ENCODE results near the gene PRDM5.

The PRDM5 gene

DNA sequence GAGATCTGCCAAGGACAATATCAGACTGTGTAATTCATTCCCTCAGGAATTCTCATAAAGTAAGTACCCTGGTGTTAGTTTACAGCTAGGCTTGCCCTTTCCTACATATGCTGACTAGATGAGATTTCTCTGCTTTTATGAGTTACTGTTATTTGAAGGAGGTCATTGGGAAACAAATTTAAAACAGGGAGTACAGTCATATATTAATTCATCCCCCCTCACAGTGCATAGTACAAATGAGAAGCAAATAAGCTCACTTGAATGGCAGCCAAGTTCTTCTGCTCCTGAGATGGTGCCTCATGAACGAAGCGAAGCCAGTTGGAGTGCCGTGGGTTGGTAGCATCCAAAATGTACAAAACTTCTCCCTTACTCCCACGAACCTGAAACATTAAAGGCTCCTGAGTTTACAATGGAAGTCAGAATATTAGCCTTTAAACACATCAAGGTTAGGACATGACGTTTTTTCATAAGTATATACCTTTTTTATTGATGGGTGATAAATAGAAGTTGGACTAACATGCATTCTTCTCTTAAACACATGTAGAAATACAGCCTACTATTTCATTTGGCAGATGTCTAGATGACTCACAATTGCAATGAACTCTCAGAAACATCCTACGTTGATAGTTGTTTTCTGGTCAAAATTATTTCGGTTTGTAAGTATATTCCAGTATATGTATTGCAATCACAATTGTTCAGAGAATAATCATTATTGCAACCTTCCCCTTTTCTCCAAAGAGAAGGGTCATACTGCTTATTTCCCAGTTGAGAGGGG is 69.2 kb downstream of the PRDM5 start:
- no peak for DNase-seq

DNA sequence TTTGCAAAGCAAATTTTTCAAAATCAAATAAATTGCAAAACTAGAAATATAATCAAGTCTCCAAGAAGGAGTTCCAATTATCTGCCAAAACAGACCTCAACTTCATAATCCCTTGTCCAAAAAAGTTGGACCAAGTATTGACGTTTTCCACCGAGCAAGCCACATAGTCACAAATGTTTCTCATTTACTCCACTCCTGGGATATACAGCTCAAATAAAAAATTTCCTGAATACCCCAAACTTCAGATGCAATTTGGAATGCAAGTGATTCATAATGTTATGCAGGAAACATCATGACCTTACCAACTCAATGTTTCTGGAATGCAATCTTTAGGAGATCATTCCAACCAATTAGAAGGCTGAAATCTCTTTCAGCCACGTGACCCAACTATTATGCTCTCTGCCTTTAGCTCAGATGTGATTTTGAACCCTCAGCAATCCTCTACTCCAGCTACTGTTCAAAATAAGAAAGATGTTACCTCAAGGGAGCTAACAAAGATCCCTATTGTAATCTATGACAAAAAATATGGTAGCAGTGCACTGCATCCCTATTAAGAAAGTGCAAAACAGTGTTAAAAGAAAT is 72.4 kb downstream of the PRDM5 start:
- no peak for DNase-seq

DNA sequence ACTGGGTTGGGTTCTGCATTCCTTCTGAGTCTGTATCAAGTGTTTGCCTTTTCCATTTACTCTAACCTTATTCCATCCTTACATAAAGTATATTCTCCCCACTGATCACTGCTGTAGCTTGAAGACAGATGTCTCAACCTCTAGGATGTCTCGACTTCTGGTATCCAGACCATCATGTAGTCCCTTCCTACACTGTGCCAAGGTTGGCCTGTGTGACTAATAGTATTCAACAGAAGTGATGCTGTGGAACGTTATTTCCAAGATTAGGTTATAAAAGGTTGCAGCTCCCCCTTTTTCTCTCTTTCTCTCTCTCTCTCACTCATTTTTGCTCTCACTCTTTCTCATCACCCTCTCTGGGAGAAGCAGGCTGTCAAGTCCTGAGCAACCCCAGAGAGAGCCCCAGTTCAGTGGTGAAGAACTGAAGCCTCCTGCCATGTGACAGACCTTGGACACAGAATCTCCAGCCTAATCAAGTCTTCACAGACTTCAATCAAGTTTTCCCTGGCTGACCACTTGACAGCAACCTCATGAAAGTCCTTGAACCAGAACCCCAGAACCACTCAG is 75.4 kb downstream of the PRDM5 start:
- DNase-seq = no peak

DNA sequence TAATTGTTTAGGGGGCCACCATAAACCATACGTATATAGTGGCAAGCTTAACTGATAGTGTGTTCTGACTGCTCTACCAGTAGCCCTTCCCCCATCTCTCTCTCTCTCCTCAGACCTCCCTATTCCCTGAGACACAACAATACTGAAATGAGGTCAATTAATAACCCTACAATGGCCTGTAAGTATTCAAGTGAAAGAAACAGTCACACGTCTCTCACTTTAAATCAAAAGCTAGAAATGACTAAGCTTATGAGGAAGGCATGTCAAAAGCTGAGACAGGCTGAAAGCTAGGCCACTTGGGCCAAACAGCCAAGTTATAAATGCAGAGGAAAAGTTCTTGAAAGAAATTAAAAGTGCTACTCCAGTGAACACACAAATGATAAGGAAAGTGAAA is 78.0 kb downstream of the PRDM5 start:
- DNase-seq = no peak

DNA sequence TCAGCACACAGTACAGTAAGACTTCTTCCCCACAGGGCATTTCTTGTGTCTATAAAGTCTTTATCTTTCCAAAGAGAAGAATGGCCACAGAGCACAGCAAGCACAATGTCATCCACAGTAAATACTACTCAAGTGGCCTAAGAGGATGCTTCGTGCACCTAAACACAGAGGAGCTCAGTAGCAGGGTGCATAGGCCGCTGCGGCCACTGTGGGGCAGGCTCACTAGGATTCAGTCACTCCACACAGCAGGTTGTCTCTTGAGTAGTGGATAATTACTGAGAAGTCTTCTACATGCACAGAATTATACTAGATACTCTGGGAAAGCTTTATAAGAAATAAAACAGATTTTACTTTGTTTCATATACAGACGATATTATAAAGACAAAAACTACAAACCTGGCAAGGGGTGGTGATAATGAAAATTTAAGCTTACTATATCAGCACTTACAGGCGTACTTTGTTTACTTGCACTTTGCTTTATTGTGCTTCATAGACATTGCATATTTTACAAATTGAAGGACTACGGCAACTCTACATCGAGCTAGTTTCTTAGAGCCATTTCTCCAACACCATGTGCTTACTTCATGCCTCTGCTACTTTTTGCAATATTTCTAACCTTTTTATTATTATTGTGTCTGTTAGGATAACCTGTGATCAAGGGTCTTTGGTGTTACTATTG is 78.5 kb downstream of the PRDM5 start:
- DNase-seq = peak; percentile 44

DNA sequence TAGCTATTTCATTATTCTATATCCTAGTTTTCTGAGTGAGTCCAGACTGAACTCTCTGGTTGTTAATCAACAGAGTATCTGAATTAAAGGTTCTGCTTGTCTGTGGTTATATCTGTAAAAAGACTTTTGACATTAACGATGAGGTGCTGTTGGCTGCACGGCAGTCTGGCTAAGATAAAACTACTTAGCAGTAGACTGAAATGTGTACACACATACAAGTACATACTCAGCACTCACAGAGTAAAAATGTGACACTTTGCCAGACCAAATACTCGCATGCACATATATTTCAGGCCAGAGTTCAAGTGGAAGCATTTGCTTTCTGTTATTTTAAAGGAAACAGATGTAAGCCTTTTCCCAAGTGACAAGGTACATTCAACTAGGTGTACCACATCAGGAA is 80.5 kb downstream of the PRDM5 start:
- no peak for DNase-seq

DNA sequence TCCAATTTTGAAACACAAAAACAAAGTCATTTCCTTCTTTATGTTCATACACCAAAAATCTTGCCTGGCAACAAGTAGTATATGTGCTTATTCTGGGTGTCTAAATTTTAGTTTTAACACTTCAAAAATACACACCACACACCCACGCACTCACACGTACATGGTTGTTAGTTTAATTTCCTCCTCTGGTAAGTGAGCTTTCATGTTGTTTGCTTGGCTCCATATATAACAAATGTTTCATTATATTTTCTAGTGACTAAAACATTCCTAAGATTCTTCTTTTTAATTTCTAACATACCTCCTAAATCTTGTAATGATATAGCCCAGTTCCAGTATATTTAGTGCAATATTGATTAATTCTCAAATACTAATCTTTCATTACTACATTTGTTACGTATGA is 80.9 kb downstream of the PRDM5 start:
- DNase-seq = no peak

DNA sequence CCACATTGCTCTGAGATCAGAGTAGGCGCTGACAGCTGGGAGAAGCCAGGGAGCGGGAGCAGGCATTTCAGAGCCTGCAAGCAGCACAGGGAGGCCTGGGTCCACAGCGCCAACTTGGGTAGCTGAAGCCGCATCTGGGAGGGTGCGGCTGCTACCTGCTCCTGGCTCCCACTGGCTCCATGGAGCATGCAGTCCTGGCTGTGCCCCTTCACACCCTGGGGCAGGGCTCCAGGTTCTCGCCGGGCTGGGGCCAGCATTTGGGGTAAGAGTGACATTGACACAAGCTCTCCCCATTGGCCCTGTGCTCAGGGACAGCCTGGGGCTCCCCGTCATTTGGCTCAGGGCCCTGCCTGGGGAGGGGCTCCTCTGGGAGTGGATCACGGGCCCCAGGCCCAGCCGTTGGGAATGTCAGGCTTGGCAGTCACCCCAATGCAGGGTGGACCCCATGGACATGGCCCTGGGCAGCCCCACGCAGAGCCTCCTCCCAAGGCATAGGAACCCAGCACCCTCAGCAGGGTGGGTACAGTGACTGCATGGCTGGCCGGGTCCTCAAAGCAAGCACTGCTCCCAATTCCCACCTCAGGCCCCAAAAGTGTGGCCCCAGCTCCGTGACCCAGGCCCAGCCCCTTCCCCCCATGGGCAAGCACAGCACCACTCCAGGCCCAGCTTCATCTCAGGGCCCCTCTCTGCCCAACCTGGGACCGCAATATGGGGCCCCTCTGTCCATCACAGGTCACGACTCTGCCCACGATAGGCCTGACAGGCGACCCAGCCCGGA is 82.4 kb downstream of the PRDM5 start:
- no peak for DNase-seq

DNA sequence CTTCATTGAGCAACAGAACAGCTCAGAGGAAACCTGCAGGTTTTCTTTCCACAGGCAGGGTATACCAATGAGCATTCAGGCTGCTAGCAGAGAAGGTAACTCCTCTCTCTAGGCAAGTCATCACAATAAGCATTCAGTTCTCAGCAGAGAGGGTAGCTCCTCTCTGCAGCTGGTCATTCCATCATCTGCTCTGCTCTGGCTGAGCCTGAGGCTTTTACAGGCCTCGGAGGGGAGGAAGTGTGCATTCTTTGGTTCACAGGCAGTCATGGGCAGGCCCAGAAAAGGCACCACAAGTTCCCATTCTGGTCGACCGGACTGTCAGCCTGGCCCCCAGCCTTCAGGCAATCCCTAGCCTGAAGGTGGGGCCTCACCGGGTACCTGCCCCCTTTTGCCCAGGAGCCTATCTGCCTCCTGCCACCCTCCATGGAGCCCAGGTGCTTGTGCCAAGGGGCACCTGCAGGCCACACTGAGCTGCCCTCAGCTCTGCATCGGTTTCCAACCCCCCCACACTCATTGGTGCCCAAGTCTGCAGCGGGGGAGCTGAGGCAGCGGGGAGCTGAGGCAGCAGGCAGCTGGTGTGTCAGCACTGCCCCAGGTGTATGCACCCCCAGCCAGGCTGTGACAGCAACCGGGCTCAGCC is 83.1 kb downstream of the PRDM5 start:
- no peak for DNase-seq

DNA sequence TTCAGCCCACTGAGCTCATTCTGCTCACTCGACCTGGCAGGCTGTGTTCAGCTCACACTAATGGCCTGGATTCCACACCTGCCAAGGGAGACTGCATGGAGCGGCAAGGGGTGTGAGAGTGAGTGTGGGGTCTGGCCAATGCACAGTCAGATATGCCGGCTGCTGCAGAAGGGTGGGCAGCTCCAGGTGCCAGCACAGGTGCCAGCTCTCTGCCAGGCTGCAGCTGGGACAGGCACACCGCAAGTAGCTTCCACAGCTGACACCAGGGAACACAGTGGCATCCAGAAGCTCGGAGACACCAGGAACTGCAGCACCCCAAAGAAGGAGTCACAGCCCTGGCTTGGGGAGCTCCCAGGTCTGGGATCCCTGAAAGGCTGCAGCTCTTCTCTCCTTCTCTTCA is 83.7 kb downstream of the PRDM5 start:
- DNase-seq = no peak

DNA sequence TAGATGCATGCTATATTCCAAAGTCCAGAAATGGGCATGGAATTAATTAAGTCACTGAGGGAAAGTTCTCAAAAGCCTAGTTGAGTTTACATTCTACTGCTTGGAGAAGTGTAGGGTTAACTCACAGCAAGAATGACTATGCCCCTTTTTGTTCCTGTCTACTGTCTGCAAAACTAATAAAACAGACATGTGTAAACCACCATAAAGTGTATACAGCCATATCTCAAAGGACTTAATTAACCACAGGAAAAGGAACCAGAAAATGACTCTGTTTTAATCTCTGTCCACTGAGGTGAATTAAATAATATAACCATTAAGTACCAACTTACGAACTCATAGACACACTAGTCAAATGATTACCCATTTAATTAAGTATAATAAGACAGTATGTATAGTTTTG is 84.9 kb downstream of the PRDM5 start:
- DNase-seq = no peak

DNA sequence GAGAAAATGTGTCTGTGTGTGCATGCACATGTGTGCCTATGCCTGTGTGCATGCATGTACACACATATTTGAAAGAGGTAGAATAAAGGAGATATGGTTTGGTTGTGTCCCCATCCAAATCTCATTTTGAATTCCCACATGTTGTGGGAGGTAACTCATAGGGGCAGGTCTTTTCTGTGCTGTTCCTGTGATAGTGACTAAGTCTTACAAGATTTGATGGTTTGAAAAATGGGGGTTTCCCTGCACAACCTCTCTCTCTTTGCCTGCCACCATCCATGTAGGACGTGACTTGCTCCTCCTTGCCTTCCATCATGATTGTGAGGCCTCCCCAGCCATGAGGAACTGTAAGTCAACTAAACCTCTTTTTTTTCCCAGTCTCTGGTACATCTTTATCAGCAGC is 87.2 kb downstream of the PRDM5 start:
- DNase-seq = no peak

DNA sequence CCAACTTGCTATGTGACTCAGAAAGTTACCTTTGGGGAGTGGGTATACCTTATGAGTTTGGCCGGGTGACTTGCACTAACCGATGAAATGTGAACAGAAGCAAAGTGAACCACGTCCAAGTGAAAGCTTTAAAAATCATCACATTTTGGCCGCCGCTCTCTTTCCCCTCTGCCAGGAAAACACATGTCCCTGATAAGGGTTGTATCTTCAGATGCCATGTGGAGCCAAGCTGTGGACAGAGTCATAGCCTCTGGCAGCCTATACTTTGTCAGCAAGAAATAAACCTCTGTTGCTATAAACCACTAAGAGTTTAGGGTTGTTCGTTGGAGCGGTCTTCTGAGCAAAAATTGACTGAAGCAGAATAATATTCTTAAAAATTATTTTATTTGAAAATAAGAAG is 92.3 kb downstream of the PRDM5 start:
- no peak for DNase-seq

DNA sequence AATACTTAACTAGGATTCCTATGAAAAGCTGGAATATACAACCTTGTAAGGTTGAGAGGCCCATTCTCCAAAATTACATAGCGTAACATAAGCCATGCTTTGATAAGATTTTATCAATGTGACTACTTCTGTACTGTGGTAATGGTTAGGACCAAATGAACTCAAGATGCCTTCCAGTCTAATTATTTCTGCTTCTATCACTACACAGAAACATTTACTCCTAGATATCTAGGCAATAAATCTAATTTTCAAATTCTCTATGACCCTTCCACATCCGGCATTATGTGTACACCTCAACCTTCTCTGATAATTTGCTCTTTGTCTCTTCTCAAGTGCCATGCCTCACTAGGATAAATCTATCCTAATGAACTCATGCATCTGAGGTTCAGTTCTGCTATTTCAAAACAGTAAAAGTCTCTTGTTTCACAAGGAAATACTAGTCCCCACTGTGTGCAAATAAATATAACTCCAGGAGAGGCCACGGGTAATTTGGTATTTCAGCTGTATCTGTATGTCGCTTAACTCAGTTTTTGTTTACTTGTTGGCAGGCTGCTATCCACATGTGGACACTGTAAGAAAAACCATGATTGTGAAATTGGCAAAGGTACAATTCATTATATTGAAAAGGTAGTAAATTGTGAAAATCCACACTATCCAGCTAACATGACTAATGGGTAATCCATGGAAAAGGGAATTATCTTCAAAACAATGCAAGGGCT is 93.3 kb downstream of the PRDM5 start:
- no peak for DNase-seq

DNA sequence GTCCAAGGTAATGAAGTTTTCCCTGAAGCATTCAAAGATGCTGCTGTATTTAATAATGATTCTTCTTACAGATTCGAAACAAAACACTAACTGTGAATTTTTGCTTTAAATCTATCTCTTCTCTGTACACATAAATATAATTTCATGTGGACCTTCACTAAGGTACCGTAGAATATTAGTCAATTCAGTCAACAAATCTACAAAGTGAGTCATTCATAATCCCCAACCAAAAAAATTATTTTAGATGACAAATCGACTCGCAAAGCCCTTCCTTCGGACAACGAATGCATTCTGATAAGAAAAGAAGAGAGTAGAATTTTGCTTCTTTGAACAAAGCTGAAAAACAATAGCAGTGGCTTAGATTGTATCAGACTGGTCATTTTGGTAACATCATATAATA is 95.7 kb downstream of the PRDM5 start:
- DNase-seq = no peak

DNA sequence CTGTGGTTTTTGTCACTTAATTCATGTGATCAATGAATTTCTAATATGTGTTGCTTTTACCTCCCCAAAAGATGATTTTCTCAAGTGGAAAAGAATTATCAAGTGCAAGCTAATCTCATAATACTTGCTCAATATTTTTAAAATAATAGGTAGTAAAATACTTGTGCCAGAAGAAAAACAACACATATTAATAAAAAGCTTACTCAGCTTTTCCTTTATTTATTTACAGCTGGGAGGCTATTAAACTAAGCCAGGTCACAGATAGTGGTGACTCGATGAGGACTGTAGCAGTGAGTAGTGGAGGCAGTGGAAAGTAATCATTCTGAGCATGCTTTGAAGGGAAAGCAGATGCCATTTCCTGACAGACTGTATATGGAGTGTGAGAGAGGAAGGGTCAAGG is 96.1 kb downstream of the PRDM5 start:
- DNase-seq = no peak

DNA sequence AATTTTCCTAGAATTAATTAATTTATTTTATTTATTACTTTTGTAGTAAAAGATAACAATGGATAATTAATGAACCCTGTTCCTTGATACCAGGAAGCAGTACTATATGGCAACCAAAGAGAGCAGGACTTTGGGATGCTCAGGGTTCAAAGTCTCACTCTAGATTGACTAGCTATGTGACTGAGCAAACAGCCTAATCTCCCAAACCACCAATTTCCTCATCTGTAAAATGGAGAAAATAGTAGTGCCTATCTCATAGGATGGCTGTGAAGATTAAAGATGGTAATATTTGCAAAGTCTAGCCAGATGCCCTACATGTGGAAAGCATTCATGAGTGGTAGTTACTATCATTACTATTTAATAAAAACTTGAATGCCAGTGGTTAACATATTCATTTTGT is 97.6 kb downstream of the PRDM5 start:
- no peak for DNase-seq

DNA sequence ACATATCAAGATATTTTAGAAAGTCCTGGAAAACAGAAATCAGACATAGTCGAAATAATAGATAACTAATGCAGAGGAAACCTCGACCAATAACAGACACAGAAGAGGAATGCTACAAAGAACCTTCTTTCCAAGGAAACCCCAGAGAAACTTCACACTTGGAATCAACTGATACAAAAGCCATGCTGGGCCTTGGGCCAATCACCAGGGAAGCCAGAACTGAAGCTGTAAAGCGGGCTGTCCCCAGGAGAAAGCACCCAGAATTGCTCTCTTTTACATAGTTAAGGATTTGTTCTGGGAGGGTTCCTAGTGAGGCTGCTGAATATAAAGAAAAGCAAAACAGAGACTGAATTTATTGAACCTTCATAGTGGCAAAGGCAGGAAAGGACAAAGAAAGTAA is 100.5 kb downstream of the PRDM5 start:
- no peak for DNase-seq

DNA sequence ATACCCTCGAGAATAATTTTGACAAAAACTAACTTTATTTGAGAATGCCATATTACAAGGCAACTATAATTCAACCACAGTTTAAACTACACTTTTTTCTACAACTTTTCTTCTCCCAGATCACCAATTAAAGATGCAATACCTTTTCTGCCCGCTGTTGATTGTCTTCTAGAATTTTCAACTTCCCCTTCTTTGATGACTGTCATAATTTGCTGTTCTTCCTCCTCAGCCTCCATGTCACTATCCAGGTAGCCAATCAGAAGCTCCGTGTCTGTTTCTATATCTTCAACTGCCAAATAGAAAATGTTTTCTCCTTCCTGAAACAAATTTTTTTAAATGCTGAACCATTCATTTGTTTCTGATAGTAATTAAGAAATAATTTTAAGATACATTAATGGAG is 101.5 kb downstream of the PRDM5 start:
- no peak for DNase-seq

DNA sequence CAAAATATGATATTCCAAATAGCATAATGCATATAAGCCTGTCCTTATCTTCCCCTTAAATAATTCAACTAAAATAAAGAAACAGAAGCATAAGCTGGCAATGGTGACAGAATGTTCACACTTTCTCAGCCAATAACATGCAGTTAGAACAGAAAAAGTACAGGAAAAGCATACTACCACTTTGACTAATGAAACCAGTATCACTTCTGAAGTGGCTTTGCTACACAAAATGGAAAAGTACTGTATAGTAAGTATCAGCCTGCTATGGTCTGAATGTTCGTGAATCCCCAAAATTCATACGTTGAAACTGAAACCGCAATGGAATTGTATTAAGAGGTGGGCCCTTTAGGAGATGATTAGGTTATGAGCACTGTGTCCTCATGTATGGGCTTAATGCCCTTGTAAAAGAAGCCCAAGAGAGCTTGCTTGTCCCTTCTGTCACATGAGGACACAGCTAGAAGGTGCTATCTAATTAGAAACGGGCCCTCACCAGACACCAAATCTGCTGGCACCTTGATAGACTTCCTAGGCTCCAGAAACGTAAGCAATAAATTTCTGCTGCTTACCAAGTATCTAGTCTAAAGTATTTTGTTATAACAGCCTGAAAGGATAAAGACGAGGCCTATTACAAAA is 102.6 kb downstream of the PRDM5 start:
- no peak for DNase-seq

DNA sequence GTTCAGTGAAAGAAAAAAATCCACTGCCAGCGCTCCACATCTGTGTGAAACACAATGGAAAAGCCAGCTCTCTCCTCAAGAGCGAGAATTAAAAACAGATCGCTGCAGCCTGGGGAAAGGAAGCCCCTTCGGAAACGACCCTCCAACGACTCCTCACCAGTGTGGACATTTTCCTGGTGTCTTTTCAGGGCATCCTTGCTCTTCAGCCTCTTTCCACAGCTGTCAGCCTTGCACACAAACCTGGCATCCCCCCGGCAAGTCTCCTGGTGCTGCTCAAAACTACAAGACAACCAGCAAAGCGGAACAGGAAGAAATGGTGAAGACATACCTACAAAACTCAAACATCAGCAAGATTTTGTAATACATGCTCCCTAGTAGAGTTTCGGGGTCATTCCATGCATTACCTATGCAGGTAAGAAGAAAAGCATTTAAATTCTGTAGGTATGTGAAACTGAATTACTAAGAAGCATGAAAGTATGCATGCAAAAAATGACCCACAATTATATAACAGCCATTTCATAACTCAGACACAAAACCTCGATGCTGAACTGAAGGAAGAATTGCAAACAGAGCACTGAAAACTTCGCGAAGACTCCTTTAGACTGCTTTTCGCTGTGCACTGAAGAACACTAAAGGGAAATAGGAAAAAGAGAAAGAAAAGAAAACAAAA is 106.1 kb downstream of the PRDM5 start:
- peak; percentile 52 for DNase-seq
